ENCODE data around the gene TESK1.

The TESK1 gene

GRCh38 chr9:35604578-35605350 is at the start of gene TESK1:
TSS of gene TESK1 (plus strand) at chr9:35605262. CDS start at chr9:35605620, 358 bp downstream.
- TF ChIP-seq CTCF (IDR thresholded peaks at IDR 0.05; ENCODE audit: insufficient read depth, missing control alignments), result no peak
- no peak for FAIRE-seq
- DNase-seq (ENCODE audit: insufficient read length, low spot score), result peak; percentile 84

GRCh38 chr9:35555881-35556280 is 49.2 kb upstream of the TESK1 start:
- FAIRE-seq (no peak), DNase-seq (ENCODE audit: insufficient read length, low spot score) (no peak)
- TF ChIP-seq CTCF (IDR thresholded peaks at IDR 0.05; ENCODE audit: insufficient read depth, missing control alignments), result no peak

- no peak for FAIRE-seq
- no peak for TF ChIP-seq CTCF (IDR thresholded peaks at IDR 0.05; ENCODE audit: insufficient read depth, missing control alignments)
- no peak for DNase-seq (ENCODE audit: insufficient read length, low spot score)
Measured at GRCh38 chr9:35556776-35557175, 48.3 kb upstream of the TESK1 start.

GRCh38 chr9:35557320-35557719 is 47.7 kb upstream of the TESK1 start:
- TF ChIP-seq CTCF (IDR thresholded peaks at IDR 0.05; ENCODE audit: insufficient read depth, missing control alignments), result no peak
- DNase-seq (ENCODE audit: insufficient read length, low spot score), result no peak

GRCh38 chr9:35558185-35558584 is 46.9 kb upstream of the TESK1 start:
- FAIRE-seq, result no peak
- no peak for TF ChIP-seq CTCF (IDR thresholded peaks at IDR 0.05; ENCODE audit: insufficient read depth, missing control alignments)
- DNase-seq (ENCODE audit: insufficient read length, low spot score), result no peak

More at GRCh38 chr9:35557320-35557719, 47.7 kb upstream of the TESK1 start:
- no peak for FAIRE-seq

GRCh38 chr9:35559792-35560530 is 45.1 kb upstream of the TESK1 start:
- no peak for FAIRE-seq
- no peak for DNase-seq (ENCODE audit: insufficient read length, low spot score)
- no peak for TF ChIP-seq CTCF (IDR thresholded peaks at IDR 0.05; ENCODE audit: insufficient read depth, missing control alignments)

Measured in D721Med (cell line).